ENCODE results near the gene RBFOX2. TPM values are rescaled to one million over a fixed set of nuclear protein-coding genes. Genes with fewer than 3 reads are reported as not detected.

RBFOX2 gene
- total RNA-seq, 1 experiment from 2014 or later: 91.1 TPM

GRCh38 chr22:35769974-35770373 lies 258.6 kb downstream of the RBFOX2 start:
- H3K4me1 Mint-ChIP-seq (ENCODE audit: low read depth, unreplicated experiment): peaks cover 10% of the 10 kb centered on the region
- POLR2A ChIA-PET: no interaction called here
- no TSS peak for BruUV-seq (replicated peaks)
- H3K27ac Mint-ChIP-seq (ENCODE audit: unreplicated experiment): no peak overlapping the region
- Histone ChIP-seq H3K4me1 (peaks cover 7% of the 10 kb centered on the region; the same call in 1 of the 2 replicates), H3K27me3 (replicated peaks; ENCODE audit: control insufficient read depth, insufficient read depth, low read length) (no peaks in the 10 kb centered on the region), H3K36me3 (ENCODE audit: control insufficient read depth, insufficient read depth, low read length) (no peaks in the 10 kb centered on the region), H3K9me3 (no peaks in the 10 kb centered on the region), H3K4me3 (ENCODE audit: low read depth, low read length) (no peak overlapping the region)
- intact Hi-C loops (cut with micrococcal nuclease; ENCODE audit: unreplicated experiment): no loop called here
- no peak overlapping the region for H3K4me3 Mint-ChIP-seq (ENCODE audit: unreplicated experiment)
- peaks cover 14% of the 10 kb centered on the region for H3K36me3 Mint-ChIP-seq (ENCODE audit: insufficient read depth, unreplicated experiment)
- TF ChIP-seq CTCF (IDR thresholded peaks at IDR 0.05; ENCODE audit: insufficient read depth in 1 of 2, low read depth in 1 of 2, low read length in 1 of 2, severe bottlenecking in 1 of 2, unreplicated experiment in 1 of 2): no peak
- DNase-seq: no peak
- no peaks in the 10 kb centered on the region for H3K27me3 Mint-ChIP-seq (ENCODE audit: insufficient read depth, unreplicated experiment)
- CTCF ChIA-PET: no interaction called here
- H3K9me3 Mint-ChIP-seq (ENCODE audit: unreplicated experiment): no peaks in the 10 kb centered on the region

GRCh38 chr22:35766654-35767580 lies 261.7 kb downstream of the RBFOX2 start:
- DNase-seq: no peak
- H3K27me3 Mint-ChIP-seq (ENCODE audit: insufficient read depth, unreplicated experiment): no peaks in the 10 kb centered on the region
- no peak overlapping the region for H3K4me3 ChIP-seq (ENCODE audit: low read depth, low read length)
- H3K9me3 ChIP-seq: no peaks in the 10 kb centered on the region
- H3K9me3 Mint-ChIP-seq (ENCODE audit: unreplicated experiment): no peaks in the 10 kb centered on the region
- no peaks in the 10 kb centered on the region for H3K27me3 ChIP-seq (replicated peaks; ENCODE audit: control insufficient read depth, insufficient read depth, low read length)
- intact Hi-C loops (cut with micrococcal nuclease; ENCODE audit: unreplicated experiment): no loop called here
- no peak for TF ChIP-seq CTCF (IDR thresholded peaks at IDR 0.05; ENCODE audit: insufficient read depth in 1 of 2, low read depth in 1 of 2, low read length in 1 of 2, severe bottlenecking in 1 of 2, unreplicated experiment in 1 of 2)
- peaks cover 7% of the 10 kb centered on the region; the same call in 1 of the 2 replicates for H3K4me1 ChIP-seq
- BruUV-seq (replicated peaks): no TSS peak
- H3K27ac Mint-ChIP-seq (ENCODE audit: unreplicated experiment): peak overlapping the region; percentile 0
- peaks cover 10% of the 10 kb centered on the region for H3K4me1 Mint-ChIP-seq (ENCODE audit: low read depth, unreplicated experiment)
- H3K4me3 Mint-ChIP-seq (ENCODE audit: unreplicated experiment): no peak overlapping the region
- ChIA-PET CTCF (no interaction called here), POLR2A (no interaction called here)
- H3K36me3 ChIP-seq (ENCODE audit: control insufficient read depth, insufficient read depth, low read length): no peaks in the 10 kb centered on the region
- H3K36me3 Mint-ChIP-seq (ENCODE audit: insufficient read depth, unreplicated experiment): peaks cover 22% of the 10 kb centered on the region

GRCh38 chr22:35761037-35761436 lies 267.6 kb downstream of the RBFOX2 start:
- ChIA-PET CTCF (interaction anchor here (0.6 to 1.0 kb wide), 3 partner anchors 51 to 162 kb away, joined by 3 to 4 read pairs (median 3); no protein-coding TSS in a partner anchor), POLR2A (no interaction called here)
- Mint-ChIP-seq H3K27ac (ENCODE audit: unreplicated experiment) (no peak overlapping the region), H3K27me3 (ENCODE audit: insufficient read depth, unreplicated experiment) (no peaks in the 10 kb centered on the region), H3K4me1 (ENCODE audit: low read depth, unreplicated experiment) (peaks cover 6% of the 10 kb centered on the region), H3K36me3 (ENCODE audit: insufficient read depth, unreplicated experiment) (peaks cover 45% of the 10 kb centered on the region), H3K9me3 (ENCODE audit: unreplicated experiment) (no peaks in the 10 kb centered on the region), H3K4me3 (ENCODE audit: unreplicated experiment) (no peak overlapping the region)
- H3K4me1 ChIP-seq: no peaks in the 10 kb centered on the region
- peak in 1 of 2 experiments; percentile 49 for TF ChIP-seq CTCF (IDR thresholded peaks at IDR 0.05; ENCODE audit: insufficient read depth in 1 of 2, low read depth in 1 of 2, low read length in 1 of 2, severe bottlenecking in 1 of 2, unreplicated experiment in 1 of 2)
- no TSS peak for BruUV-seq (replicated peaks)
- H3K9me3 ChIP-seq: no peaks in the 10 kb centered on the region
- intact Hi-C loops (cut with micrococcal nuclease; ENCODE audit: unreplicated experiment): loop anchor here (2.0 to 5.0 kb wide), 2 partner anchors 81 to 160 kb away; no protein-coding TSS in a partner anchor
- no peaks in the 10 kb centered on the region; the same call in 1 of the 2 replicates for H3K36me3 ChIP-seq (ENCODE audit: control insufficient read depth, insufficient read depth, low read length)
- DNase-seq: peak in 1 of 2 experiments; percentile 14
- H3K27me3 ChIP-seq (replicated peaks; ENCODE audit: control insufficient read depth, insufficient read depth, low read length): no peaks in the 10 kb centered on the region
- H3K4me3 ChIP-seq (ENCODE audit: low read depth, low read length): no peak overlapping the region

Measured in Caco-2 (cell line).